Immature natural killer cell (primary cell): ENCODE measurements around the gene EEF2KMT. TPM values are rescaled to one million over a fixed set of nuclear protein-coding genes. Genes with fewer than 3 reads are reported as not detected.
"Not testable (repeated sequence)": the region's sequence is repeated elsewhere in the genome, so short reads cannot be mapped to it uniquely, and the experiment has no call there.

Experiments used
- DNase-seq, 3 donors: peaks; one replicate each; pipeline ENCODE4 v3.0.0; 2022; ENCODE audit warnings: mixed read lengths in 1 of 3
- H3K27ac Mint-ChIP-seq, 6 donors: one replicate each; pipeline ENCODE4 v1.8.0; 2020; ENCODE audit warnings: mixed read lengths in 6 of 6, mild to moderate bottlenecking in 5 of 6, inconsistent platforms in 4 of 6, moderate library complexity in 3 of 6
- H3K27me3 Mint-ChIP-seq, 3 donors: one replicate each; pipeline ENCODE4 v1.8.0; 2020 to 2021; ENCODE audit warnings: low read depth in 3 of 3, mild to moderate bottlenecking in 3 of 3, mixed read lengths in 3 of 3, moderate library complexity in 3 of 3, inconsistent platforms in 1 of 3
- H3K36me3 Mint-ChIP-seq, 3 donors: one replicate each; pipeline ENCODE4 v1.8.0; 2020; ENCODE audit warnings: mixed read lengths in 3 of 3, inconsistent platforms in 2 of 3, mild to moderate bottlenecking in 2 of 3
- H3K4me1 Mint-ChIP-seq, 2 donors: one replicate each; pipeline ENCODE4 v1.8.0; 2020; ENCODE audit warnings: inconsistent platforms in 2 of 2, mild to moderate bottlenecking in 2 of 2, mixed read lengths in 2 of 2, moderate library complexity in 1 of 2
- H3K4me3 Mint-ChIP-seq, 5 donors: one replicate each; pipeline ENCODE4 v1.8.0; 2020; ENCODE audit warnings: mild to moderate bottlenecking in 5 of 5, mixed read lengths in 5 of 5, inconsistent platforms in 3 of 5, moderate library complexity in 3 of 5
- H3K9me3 Mint-ChIP-seq, 6 donors: one replicate each; pipeline ENCODE4 v1.8.0; 2020; ENCODE audit warnings: mild to moderate bottlenecking in 6 of 6, mixed read lengths in 6 of 6, inconsistent platforms in 4 of 6, moderate library complexity in 3 of 6
- polyA plus RNA-seq, 3 donors: library from polyadenylated mRNA; unstranded; fragments of 300-500 nt; fragmentation: Illumina TruSeq; gene quantifications; one replicate each; pipeline ENCODE4 v1.2.3, GENCODE V29; 2021

EEF2KMT gene
- polyA plus RNA-seq, 3 donors from 2014 or later = 3.6 to 17.3 (median 11.8) TPM

DNA sequence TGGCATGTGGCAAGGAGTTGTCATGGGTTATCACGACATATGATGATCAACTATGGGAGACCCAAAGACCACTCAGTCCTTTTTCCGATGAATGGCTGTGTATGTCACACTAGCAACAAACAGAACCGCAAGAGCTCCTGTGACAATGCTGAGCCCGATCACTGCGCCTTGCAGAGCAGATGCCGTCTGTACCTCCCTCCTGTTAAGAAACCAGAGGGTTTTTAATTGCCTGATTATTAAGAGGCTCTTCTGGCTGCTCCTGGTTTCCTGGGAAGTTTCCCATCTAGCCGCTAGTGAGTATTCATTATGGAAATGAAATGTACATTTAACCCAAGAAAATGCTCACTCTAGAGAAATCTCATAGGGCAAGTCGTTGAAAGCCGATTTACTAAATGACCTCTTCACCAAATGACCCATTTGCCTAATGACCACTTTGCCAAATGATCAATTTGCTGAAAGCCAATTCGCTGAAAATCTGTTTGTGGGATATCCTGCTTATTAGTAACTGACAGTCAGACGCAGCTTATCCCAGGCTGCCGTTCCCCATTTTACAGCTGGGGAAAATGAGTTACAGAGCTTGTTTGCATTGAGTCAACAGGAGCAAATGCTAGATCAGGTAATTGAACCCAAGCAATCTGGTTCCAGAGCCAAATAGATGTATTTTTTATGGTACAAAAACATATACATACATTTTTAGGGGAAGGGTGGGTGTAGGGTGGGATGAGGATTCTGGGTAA lies 5.9 kb upstream of the EEF2KMT start:
- not testable (repeated sequence) for H3K4me3 Mint-ChIP-seq

DNA sequence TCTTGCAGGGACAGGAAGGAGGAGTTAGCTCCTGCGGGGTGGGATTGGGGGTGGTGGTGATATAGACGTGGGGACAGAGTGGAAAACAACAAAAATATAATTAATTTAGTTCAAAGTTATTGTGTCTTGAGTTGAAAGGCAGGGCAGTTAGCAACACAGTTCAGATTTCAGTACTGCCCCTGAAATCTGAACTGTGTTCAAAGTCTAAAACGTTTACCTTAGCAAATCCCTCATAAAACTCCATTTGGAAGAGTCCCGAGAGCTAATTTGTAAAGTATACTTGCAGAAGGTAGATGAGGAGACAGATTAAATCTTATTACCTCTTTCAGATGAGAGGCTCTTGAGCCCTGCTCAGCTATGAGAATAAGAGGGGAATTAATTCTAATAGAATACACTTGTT lies 1.6 kb upstream of the EEF2KMT start:
- not testable (repeated sequence) for H3K36me3 Mint-ChIP-seq, DNase-seq, H3K9me3 Mint-ChIP-seq, H3K27me3 Mint-ChIP-seq
- peaks cover 9 to 11% of the 10 kb centered on the region in 2 donors for H3K4me1 Mint-ChIP-seq
- peak overlapping the region; percentile 76 to 99 (median 95) for H3K4me3 Mint-ChIP-seq
- H3K27ac Mint-ChIP-seq = peak overlapping the region in 1 of 6 donors; percentile 68

More for the DNA sequence above, 5.9 kb upstream of the EEF2KMT start:
- H3K4me1 Mint-ChIP-seq, H3K27ac Mint-ChIP-seq, DNase-seq, H3K9me3 Mint-ChIP-seq, H3K36me3 Mint-ChIP-seq, H3K27me3 Mint-ChIP-seq: not testable (repeated sequence)

DNA sequence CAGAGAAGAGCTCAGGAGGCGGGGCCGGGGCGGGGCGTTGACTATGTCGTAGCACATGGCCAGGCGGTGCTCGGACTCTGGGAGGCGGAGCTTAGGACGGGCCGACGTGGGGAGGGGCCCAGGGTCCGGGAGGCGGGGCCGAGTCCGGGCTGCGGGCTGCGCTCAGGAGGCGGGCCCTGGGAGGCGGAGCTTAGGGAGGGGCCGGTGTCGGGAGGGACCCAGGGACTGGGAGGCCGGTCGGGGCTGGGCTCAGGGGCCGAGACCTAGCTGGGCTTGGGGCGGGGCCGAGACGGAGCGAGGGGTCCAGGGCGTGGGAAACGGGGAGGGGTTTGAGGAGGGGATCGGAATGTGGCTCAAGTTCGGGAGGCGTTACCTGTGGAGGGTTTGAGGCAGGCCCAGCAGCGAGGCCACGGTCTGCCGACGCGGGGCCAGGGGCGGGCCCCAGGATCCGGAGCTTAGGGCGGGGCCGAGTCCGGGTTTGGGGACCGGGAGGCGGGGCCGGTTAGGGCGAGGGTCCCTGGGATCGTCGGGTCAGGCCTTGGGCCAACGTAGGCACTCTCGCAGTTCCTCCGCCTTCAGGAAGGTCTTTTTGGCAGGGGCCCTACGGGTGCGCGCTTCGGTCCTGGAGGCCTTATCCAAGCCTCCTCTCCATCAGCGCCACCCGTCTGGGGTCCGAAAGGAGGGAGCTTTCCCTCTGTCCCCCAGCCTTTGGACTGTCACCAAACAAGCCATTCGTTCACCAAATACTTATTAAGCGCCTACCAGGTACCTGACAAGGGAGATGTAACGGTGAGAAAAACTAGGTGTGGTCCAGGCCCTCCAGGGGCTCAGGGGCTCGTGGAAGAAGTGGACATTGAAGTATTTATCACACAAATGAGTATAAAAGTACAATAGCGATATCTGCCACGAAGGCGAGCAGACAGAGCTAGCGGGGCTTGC lies 895 bp upstream of the EEF2KMT start:
- not testable (repeated sequence) for H3K36me3 Mint-ChIP-seq, H3K9me3 Mint-ChIP-seq, H3K27me3 Mint-ChIP-seq
- Mint-ChIP-seq H3K4me1 (peaks cover 9 to 11% of the 10 kb centered on the region in 2 donors), H3K27ac (peak overlapping the region; percentile 88 to 98 (median 96)), H3K4me3 (peak overlapping the region; percentile 93 to 99 (median 95))
- peak; percentile 96 to 98 (median 97) for DNase-seq

DNA sequence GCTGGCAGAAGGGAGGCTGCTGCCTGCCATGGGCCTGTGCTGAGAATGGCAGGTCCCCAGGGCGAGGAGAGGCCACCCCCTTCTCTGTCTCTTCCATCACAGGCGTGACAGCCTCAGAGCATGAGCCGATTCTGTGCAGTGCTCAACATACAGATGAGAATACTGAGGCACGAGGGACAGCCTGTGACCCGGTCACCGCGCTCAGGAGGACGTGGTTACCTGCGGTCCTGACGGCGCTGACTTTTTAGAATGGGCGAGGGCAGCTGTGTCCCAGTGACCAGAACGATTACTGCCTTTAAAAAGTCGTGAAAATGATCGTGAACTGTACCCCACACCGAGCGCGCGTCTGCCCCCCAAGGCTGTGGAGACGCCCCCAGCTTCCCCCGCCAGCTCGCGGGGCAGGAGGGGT lies 530 bp downstream of the EEF2KMT start:
- H3K27me3 Mint-ChIP-seq, H3K36me3 Mint-ChIP-seq, H3K9me3 Mint-ChIP-seq: not testable (repeated sequence)
- DNase-seq = peak; percentile 22 to 28 (median 25)
- peak overlapping the region; percentile 86 to 95 (median 86) for H3K4me3 Mint-ChIP-seq
- peak overlapping the region; percentile 77 to 91 (median 88) for H3K27ac Mint-ChIP-seq
- H3K4me1 Mint-ChIP-seq = peaks cover 13 to 15% of the 10 kb centered on the region in 2 donors

DNA sequence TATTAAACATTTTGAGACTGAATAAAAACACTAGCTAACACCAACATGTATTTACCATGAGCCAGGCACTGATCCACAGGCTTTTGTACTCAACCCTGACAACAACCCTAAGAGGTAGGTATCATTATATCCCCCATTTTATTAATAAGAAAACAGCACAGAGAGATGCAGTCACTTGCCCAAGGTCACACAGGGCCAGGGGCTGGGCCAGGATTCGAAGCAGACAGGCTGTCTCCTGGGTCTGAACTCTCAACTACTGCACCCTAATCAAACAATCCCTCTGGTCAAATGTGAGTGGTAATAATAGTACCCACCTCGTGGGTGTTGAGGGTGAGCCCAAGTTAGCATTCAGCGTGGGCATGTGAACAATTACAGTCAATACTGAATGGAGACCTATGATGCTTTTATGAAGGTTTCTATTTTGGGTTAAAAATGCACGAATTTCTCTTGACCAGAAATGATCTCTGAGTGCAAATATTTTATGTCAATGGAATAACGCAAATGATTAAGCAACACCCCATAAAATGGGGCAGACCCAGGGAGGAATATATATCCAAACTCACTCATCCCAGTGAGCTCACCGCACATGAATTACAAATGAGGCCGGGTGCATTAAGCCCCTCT lies 1.0 kb downstream of the EEF2KMT start:
- peak overlapping the region; percentile 77 to 91 (median 88) for H3K27ac Mint-ChIP-seq
- not testable (repeated sequence) for DNase-seq, H3K27me3 Mint-ChIP-seq, H3K9me3 Mint-ChIP-seq, H3K36me3 Mint-ChIP-seq
- H3K4me3 Mint-ChIP-seq = peak overlapping the region; percentile 86 to 95 (median 86)
- peaks cover 13 to 17% of the 10 kb centered on the region in 2 donors for H3K4me1 Mint-ChIP-seq

DNA sequence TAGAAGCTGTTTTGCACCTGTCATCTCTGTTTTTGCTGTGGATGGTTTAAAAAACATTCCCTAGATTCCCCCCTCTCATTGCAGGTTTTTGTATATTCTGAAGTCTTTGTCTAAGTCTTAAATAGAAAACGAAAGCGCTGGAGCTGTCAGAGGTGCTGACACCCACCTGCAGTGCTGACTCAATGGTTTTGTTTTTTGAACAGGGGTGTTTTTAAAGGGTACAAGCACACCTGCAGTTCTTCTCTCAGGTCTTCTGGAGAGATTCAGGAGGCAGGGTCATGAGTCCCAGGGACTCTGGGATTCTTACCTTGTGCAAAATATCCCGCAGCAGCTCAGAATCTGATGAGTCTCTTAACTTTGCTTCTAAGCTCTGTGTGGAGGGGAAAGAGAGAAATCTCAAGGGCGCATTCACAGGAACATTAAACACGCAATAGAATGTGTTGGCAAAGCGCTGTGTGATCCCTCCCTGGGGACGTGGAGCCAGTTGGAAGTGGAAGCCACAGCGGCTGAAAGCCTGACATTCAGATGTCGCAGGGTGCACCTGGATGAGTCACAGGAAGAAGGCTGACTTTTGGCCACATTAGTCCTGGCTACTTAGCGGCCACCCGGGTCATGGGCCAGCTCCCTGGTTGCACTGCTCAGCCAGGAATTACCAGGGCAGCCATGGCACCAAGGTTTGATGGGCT lies 2.3 kb downstream of the EEF2KMT start:
- not testable (repeated sequence) for H3K36me3 Mint-ChIP-seq, H3K9me3 Mint-ChIP-seq, H3K27ac Mint-ChIP-seq, DNase-seq, H3K27me3 Mint-ChIP-seq
- H3K4me1 Mint-ChIP-seq = peaks cover 13 to 17% of the 10 kb centered on the region in 2 donors
- peak overlapping the region in 1 of 5 donors; percentile 35 for H3K4me3 Mint-ChIP-seq

DNA sequence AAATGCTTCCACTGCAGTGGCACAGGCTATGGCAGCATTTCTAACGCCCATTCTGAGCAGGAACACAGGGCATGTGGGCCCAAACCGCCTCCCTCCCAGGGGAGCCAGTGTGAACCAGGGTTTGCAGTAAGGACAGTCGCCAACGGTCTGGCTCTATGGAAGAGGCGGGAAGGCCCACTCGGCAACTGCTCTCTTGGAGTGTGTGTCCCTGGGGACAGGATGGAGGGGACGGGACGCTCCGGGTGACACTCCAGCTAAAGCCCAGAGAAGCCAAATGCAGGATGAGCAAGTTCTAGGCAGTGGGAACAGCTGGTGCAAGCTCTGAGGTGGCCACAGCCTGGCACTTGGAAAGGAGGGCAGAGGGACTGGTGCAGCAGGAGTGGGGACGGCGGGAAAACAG lies 3.8 kb downstream of the EEF2KMT start:
- H3K27ac Mint-ChIP-seq = not testable (repeated sequence)

DNA sequence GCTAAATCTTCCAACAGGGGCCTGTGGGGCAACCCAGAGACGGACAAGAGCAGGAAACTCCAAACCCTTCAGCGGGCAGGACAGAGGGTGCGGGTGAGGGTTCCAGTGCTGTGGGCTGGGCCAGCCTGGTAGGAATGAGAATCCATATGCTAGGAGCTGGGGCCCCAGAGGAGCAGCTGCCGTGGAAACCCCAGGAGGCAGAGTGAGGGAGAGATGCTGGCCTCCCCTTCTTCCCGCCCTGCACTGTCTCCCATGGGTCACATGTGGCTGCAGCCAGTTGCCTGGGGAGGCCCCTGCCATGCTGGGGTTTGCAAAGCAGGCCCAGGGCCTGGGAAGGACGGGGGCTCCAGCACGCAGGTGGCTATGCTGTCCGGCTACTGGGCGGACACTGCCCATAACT lies 4.5 kb downstream of the EEF2KMT start:
- not testable (repeated sequence) for H3K27me3 Mint-ChIP-seq, H3K9me3 Mint-ChIP-seq, H3K4me3 Mint-ChIP-seq, H3K36me3 Mint-ChIP-seq, H3K27ac Mint-ChIP-seq, DNase-seq
- peaks cover 10 to 17% of the 10 kb centered on the region in 2 donors for H3K4me1 Mint-ChIP-seq

More for the DNA sequence above, 3.8 kb downstream of the EEF2KMT start:
- H3K27me3 Mint-ChIP-seq, H3K4me3 Mint-ChIP-seq, DNase-seq, H3K9me3 Mint-ChIP-seq, H3K36me3 Mint-ChIP-seq: not testable (repeated sequence)
- H3K4me1 Mint-ChIP-seq = peaks cover 11 to 17% of the 10 kb centered on the region in 2 donors

DNA sequence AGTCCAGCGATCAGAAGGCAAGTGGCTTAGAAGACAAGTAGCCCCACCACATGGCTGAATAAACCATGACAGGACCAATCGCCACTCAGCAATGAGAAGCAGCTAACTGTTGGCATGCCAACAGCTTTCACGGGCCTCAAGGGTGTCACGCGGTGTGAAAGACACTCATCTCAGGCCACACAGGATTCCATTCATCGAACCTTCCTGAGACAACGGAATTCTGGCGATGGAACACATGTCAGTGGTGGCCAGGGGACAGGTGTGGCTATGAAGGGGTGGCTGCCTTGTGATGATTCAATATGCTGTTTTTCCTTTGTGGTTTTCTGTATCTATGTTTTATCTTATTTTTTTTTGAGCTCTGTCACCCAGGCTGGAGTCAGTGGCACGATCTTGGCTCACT lies 7.0 kb downstream of the EEF2KMT start:
- H3K27ac Mint-ChIP-seq, H3K4me3 Mint-ChIP-seq, H3K4me1 Mint-ChIP-seq, H3K9me3 Mint-ChIP-seq, H3K27me3 Mint-ChIP-seq, DNase-seq: not testable (repeated sequence)
- peaks cover 0 to 12% (median 3%) of the 10 kb centered on the region in 3 donors for H3K36me3 Mint-ChIP-seq

DNA sequence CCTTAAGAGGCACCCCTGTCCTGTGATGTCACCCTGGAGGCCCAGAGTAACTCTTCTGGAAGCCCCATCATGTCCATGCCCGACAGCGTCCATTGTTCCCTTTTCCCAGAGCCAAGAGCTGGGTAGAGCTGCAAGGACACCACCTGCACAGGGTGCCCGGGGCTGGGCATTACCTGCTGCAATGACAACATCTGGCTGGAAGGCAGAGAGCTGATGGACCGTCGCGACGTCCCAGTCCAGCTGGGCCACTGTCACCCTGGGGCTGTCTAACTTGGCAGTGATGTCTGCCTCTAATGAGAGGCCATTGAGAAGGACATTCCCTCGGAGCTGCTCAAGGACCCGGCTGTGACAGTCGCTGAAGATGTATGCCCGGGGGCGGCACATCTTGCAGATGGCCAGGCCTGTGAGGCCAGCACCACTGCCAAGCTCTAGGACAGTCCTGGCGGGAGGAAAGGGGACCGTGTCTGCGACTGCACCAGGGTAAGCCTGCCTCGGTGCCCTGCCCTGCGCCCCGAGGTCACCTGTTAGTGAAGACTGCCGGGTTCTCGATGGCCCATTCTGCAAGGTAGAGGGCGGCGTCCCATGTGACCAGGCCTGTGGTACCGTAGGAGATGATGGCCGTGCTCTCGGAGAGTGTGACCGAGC lies 7.6 kb downstream of the EEF2KMT start:
- DNase-seq, H3K27me3 Mint-ChIP-seq, H3K4me1 Mint-ChIP-seq, H3K4me3 Mint-ChIP-seq, H3K9me3 Mint-ChIP-seq, H3K27ac Mint-ChIP-seq: not testable (repeated sequence)
- peaks cover 1 to 16% (median 3%) of the 10 kb centered on the region in 3 donors for H3K36me3 Mint-ChIP-seq

DNA sequence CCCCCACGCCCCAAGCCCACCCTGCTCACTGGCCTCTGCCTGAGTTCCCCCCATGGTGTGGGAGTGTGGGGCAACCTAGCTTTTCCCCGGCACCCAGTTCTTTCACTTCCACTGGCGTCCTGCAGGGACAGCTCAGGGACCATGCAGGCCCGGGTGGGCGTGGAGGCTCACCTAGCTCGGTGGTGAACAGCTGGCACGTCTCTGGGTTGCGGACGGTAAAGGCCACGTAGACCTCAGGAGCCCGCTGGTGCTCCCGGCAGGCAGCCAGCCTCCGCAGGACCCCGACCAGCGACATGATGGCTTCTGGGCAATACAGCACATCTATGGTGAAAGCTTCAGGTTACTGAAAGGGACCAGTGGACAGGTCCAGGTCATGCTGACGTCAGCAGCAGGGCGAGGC lies 8.7 kb downstream of the EEF2KMT start:
- H3K4me3 Mint-ChIP-seq, DNase-seq, H3K27me3 Mint-ChIP-seq: not testable (repeated sequence)

DNA sequence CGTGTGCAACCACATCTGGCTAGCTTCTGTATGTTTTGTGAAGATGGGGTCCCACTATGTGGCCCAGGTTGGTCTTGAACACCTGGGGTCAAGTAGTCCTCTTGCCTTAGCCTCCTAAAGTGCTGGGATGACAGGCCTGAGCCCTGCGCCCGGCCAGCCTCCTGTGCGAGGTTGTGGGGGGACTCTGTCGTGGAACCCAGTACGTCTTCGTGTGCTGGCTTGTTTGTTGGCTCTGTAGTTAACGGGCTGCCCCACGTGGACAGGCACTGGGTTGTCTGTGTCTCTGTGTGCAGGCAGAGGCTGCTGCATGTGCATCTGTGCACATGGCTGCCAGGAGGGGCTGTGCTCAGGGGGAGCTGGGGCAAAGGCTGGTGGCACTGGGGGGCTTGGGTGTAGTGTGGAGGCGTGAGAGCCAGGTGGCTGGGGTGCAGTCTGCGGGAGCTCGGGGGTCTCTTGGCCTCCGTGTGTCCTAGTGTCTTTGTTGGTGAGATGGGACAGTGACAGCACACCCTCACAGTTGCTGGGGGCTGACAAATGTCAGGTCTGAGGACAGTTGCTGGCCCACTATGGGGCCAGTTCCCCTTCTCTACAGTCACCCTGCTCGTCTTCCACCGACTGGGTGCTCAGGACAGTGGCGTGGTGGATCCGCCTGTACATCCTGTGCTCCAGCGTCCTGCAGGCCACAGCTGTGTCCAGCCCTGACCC lies 9.4 kb downstream of the EEF2KMT start:
- not testable (repeated sequence) for H3K9me3 Mint-ChIP-seq, H3K27me3 Mint-ChIP-seq, DNase-seq, H3K4me3 Mint-ChIP-seq, H3K27ac Mint-ChIP-seq, H3K4me1 Mint-ChIP-seq
- peaks cover 3 to 20% (median 6%) of the 10 kb centered on the region in 3 donors for H3K36me3 Mint-ChIP-seq

More for the DNA sequence above, 8.7 kb downstream of the EEF2KMT start:
- not testable (repeated sequence) for H3K27ac Mint-ChIP-seq, H3K9me3 Mint-ChIP-seq, H3K4me1 Mint-ChIP-seq
- H3K36me3 Mint-ChIP-seq = peaks cover 3 to 20% (median 6%) of the 10 kb centered on the region in 3 donors
